K562 (cell line): ENCODE data around the gene ENDOV.

Source experiments
- NFXL1 ChIP-seq: fragments of 450-650 bp; formaldehyde crosslinking; IDR thresholded peaks from 2 replicates; pipeline ENCODE4 v1.4.0; 2021; ENCODE audit warnings: mild to moderate bottlenecking
- REST ChIP-seq, 2 experiments: fragments of 450-650 bp; formaldehyde crosslinking in 1 of 2; IDR thresholded peaks; 2 replicates each; pipeline versions ENCODE4 v1.4.0 to v1.6.1; 2014 to 2020; ENCODE audit warnings: mild to moderate bottlenecking in 2 of 2, borderline replicate concordance in 1 of 2, low read depth in 1 of 2
- SMC3 ChIP-seq: conservative IDR thresholded peaks from 2 replicates; pipeline ENCODE4 v1.6.1; 2011; ENCODE audit warnings: low read depth, low read length, improper control_type of control experiment; ENCODE audit not compliant: insufficient read depth
- STAT6 ChIP-seq: sonication (generic); formaldehyde crosslinking; IDR thresholded peaks from 2 replicates; pipeline ENCODE4 v1.8.1; 2023; ENCODE audit warnings: mild to moderate bottlenecking, missing genetic modification reagents
- ZNF274 ChIP-seq: IDR thresholded peaks from 2 replicates; pipeline ENCODE4 v1.6.1; 2011; ENCODE audit warnings: low read depth, mild to moderate bottlenecking, low read length, moderate library complexity, borderline replicate concordance
- ZNF449 ChIP-seq: fragments of 250-450 bp; sonication (Bioruptor Pico); IDR thresholded peaks from 2 replicates; pipeline ENCODE4 v1.8.0; 2022; ENCODE audit warnings: moderate library complexity, mild to moderate bottlenecking, inconsistent platforms

- no peak for TF ChIP-seq ZNF449
- TF ChIP-seq SMC3 = peak; percentile 99
- TF ChIP-seq ZNF274 = no peak
- TF ChIP-seq STAT6 (CRISPR knock-in tag) = no peak
- TF ChIP-seq NFXL1 = no peak
- TF ChIP-seq REST (IDR thresholded peaks at IDR 0.05; ENCODE audit: borderline replicate concordance) = peak; percentile 94
- no peak for TF ChIP-seq REST (CRISPR knock-in tag; IDR thresholded peaks at IDR 0.05; ENCODE audit: low read depth)
Observed at GRCh38 chr17:80426671-80427326, 11.8 kb downstream of the ENDOV start.
